CD14-positive monocyte (primary cell): ENCODE measurements around the gene DRAXIN. TPM values are rescaled to one million over a fixed set of nuclear protein-coding genes. Genes with fewer than 3 reads are reported as not detected.

ENCODE experiments used
- DNase-seq, 3 donors: peaks; one replicate each; pipeline ENCODE4 v3.0.0-alpha.2; 2011 to 2022
- H2AFZ ChIP-seq: 2 replicates; pipeline ENCODE4 v1.6.0; 2012; ENCODE audit warnings: mild to moderate bottlenecking, low read depth, low read length, inconsistent platforms; ENCODE audit not compliant: insufficient read depth, poor library complexity, severe bottlenecking
- H3K27ac ChIP-seq, 2 donors: 1 replicate in 1 of 2; 2 replicates in 1 of 2; pipeline ENCODE4 v1.5.1; 2012 to 2013; ENCODE audit warnings: low read length in 2 of 2, control low read depth in 1 of 2, inconsistent platforms in 1 of 2, low read depth in 1 of 2, mild to moderate bottlenecking in 1 of 2
- H3K27me3 ChIP-seq, 2 donors: one replicate each; pipeline versions ENCODE4 v1.6.0 to v1.6.1; 2011 to 2013; ENCODE audit warnings: low read length in 2 of 2; ENCODE audit not compliant: control insufficient read depth in 2 of 2, insufficient read depth in 2 of 2
- H3K36me3 ChIP-seq, 2 donors: replicated peaks in 1 of 2; 1 replicate in 1 of 2; 2 replicates in 1 of 2; pipeline versions ENCODE4 v1.5.1 to v1.6.1; 2012 to 2013; ENCODE audit warnings: low read length in 2 of 2, control low read depth in 1 of 2, inconsistent platforms in 1 of 2, mild to moderate bottlenecking in 1 of 2; ENCODE audit not compliant: insufficient read depth in 2 of 2, control insufficient read depth in 1 of 2
- H3K4me1 ChIP-seq, 2 donors: 1 replicate in 1 of 2; 2 replicates in 1 of 2; pipeline versions ENCODE4 v1.5.1 to v1.6.1; 2012 to 2013; ENCODE audit warnings: low read length in 2 of 2, control low read depth in 1 of 2, inconsistent platforms in 1 of 2, mild to moderate bottlenecking in 1 of 2, moderate library complexity in 1 of 2; ENCODE audit not compliant: insufficient read depth in 2 of 2, control insufficient read depth in 1 of 2
- H3K4me2 ChIP-seq: replicated peaks from 2 replicates; pipeline ENCODE3; 2012; ENCODE audit warnings: low read length, moderate library complexity, mild to moderate bottlenecking; ENCODE audit not compliant: poor library complexity, severe bottlenecking; ENCODE audit errors: extremely low read depth
- H3K4me3 ChIP-seq, 3 experiments: fragments of 200-600 bp in 1 of 3; sonication (generic) in 1 of 3; replicated peaks in 1 of 3; 1 replicate in 2 of 3; 2 replicates in 1 of 3; pipeline ENCODE4 v1.5.1; 2011 to 2013; ENCODE audit warnings: low read length in 3 of 3, mild to moderate bottlenecking in 3 of 3, control low read depth in 2 of 3, low read depth in 2 of 3, inconsistent platforms in 1 of 3, moderate library complexity in 1 of 3
- H3K79me2 ChIP-seq: 2 replicates; pipeline ENCODE4 v1.6.0; 2012; ENCODE audit warnings: mild to moderate bottlenecking, control low read depth, inconsistent platforms, low read length, moderate library complexity; ENCODE audit not compliant: insufficient read depth
- H3K9ac ChIP-seq: 2 replicates; pipeline ENCODE4 v1.6.0; 2017; ENCODE audit warnings: low read length, mild to moderate bottlenecking; ENCODE audit not compliant: insufficient read depth, poor library complexity, severe bottlenecking
- H3K9me3 ChIP-seq, 2 donors: replicated peaks in 1 of 2; 1 replicate in 1 of 2; 2 replicates in 1 of 2; pipeline versions ENCODE4 v1.5.1 to v1.6.1; 2012 to 2013; ENCODE audit warnings: low read length in 2 of 2, control low read depth in 1 of 2; ENCODE audit not compliant: control insufficient read depth in 1 of 2, insufficient read depth in 1 of 2
- H4K20me1 ChIP-seq: 2 replicates; pipeline ENCODE4 v1.6.0; 2012; ENCODE audit warnings: mild to moderate bottlenecking, low read length, control low read depth, moderate library complexity; ENCODE audit not compliant: insufficient read depth
- H3K27ac Mint-ChIP-seq, 7 donors: one replicate each; pipeline ENCODE4 v1.8.0; 2020; ENCODE audit warnings: mild to moderate bottlenecking in 7 of 7, mixed read lengths in 7 of 7, moderate library complexity in 6 of 7, inconsistent platforms in 2 of 7
- H3K27me3 Mint-ChIP-seq, 3 donors: one replicate each; pipeline ENCODE4 v1.8.0; 2021 to 2022; ENCODE audit warnings: low read depth in 3 of 3, mild to moderate bottlenecking in 3 of 3, mixed read lengths in 3 of 3, moderate library complexity in 3 of 3, inconsistent platforms in 1 of 3
- H3K36me3 Mint-ChIP-seq, 2 donors: one replicate each; pipeline ENCODE4 v1.8.0; 2020; ENCODE audit warnings: mixed read lengths in 2 of 2, inconsistent platforms in 1 of 2, mild to moderate bottlenecking in 1 of 2
- H3K4me1 Mint-ChIP-seq: one replicate; pipeline ENCODE4 v1.8.0; 2020; ENCODE audit warnings: mild to moderate bottlenecking, mixed read lengths
- H3K4me3 Mint-ChIP-seq, 2 donors: one replicate each; pipeline ENCODE4 v1.8.0; 2020; ENCODE audit warnings: mild to moderate bottlenecking in 2 of 2, mixed read lengths in 2 of 2, moderate library complexity in 1 of 2
- H3K9me3 Mint-ChIP-seq, 7 donors: one replicate each; pipeline ENCODE4 v1.8.0; 2020 to 2022; ENCODE audit warnings: mixed read lengths in 7 of 7, mild to moderate bottlenecking in 6 of 7, moderate library complexity in 6 of 7, inconsistent platforms in 2 of 7
- WGBS: methylation state at CpG from one replicate; pipeline ENCODE4 v1.1.5; 2013; ENCODE audit warnings: missing lambda C conversion rate; ENCODE audit not compliant: insufficient coverage; 5-methylcytosine and 5-hydroxymethylcytosine counted together
- intact Hi-C, 2 donors: fragments of 100-400 bp; cut with micrococcal nuclease; formaldehyde crosslinking; loops; one replicate each; pipeline versions ENCODE4 v1.15.0 to v1.15.1; 2023
- polyA plus RNA-seq, 3 donors: library from polyadenylated mRNA; depleted of rRNA in 1 of 3; unstranded in 2 of 3; stranded (reverse) in 1 of 3; fragments of 300-500 nt in 2 of 3; fragments of >200 nt in 1 of 3; fragmentation: Illumina TruSeq in 2 of 3; gene quantifications; 1 replicate in 2 of 3; 2 replicates in 1 of 3; pipeline ENCODE4 v1.2.3, GENCODE V29; 2012 to 2021
- TF ChIP-seq, protein P1 (sequence below): fragments of 200-600 bp; IDR thresholded peaks from one replicate; pipeline ENCODE4 v1.8.0; 2022; ENCODE audit warnings: antibody characterized with exemption, mild to moderate bottlenecking

Gene DRAXIN
- polyA plus RNA-seq, 3 donors, result 0.14 to 0.27 (median 0.18) TPM

DNA sequence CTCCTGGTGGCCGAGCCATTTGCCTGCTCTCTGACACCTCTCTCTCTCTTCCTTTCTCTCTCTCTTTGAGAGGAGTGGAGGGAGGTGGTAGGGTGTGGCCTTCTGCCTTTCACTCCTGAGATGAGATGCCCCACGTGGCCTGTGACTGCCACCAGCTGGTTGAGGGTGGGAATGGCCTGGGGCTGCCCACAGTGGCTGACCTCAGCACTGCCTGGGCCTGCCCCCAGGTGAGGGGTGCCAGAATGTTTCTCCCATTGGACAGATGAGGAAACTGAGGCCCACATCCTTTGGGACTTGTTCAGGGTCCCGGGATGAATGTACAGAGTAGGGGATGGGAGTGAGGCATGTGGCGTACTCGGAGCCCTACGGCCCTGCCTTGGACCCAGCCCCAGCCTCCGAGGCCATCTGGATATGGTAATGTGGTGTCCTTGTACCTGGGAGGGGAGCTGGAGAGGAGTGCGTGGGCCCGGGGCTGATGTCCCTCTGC, 57.7 kb downstream of the DRAXIN start:
- Histone ChIP-seq H3K27me3 (no peaks in the 10 kb centered on the region), H3K4me1 (peaks cover 3 to 29% of the 10 kb centered on the region in 2 donors), H3K79me2 (peaks cover 27% of the 10 kb centered on the region), H3K27ac (peak overlapping the region in 1 of 2 donors; percentile 52), H3K9me3 (no peaks in the 10 kb centered on the region), H4K20me1 (peaks cover 80% of the 10 kb centered on the region), H3K4me2 (no peak overlapping the region), H3K36me3 (peaks cover 69 to 71% of the 10 kb centered on the region in 2 donors), H3K4me3 (no peak overlapping the region), H3K9ac (no peak overlapping the region), H2AFZ (no peak overlapping the region)
- H3K4me1 Mint-ChIP-seq, result peaks cover 46% of the 10 kb centered on the region
- peak overlapping the region in 6 of 7 donors; percentile 52 to 91 (median 67) for H3K27ac Mint-ChIP-seq
- no peaks in the 10 kb centered on the region for H3K27me3 Mint-ChIP-seq
- WGBS, result 83% methylated on average over 7 of the region's 9 CpGs
- intact Hi-C loops, result loop anchor here (1.0 to 5.0 kb wide), 2 partner anchors 97 to 99 kb away; partner anchors contain the start of genes FBXO2 (in 1 of the 2) and FBXO44 (in 1 of the 2)
- H3K4me3 Mint-ChIP-seq, result no peak overlapping the region
- peaks cover 63 to 70% of the 10 kb centered on the region in 2 donors for H3K36me3 Mint-ChIP-seq
- DNase-seq, result peak; percentile 53 to 57 (median 56)
- peaks cover 0 to 2% (median 0%) of the 10 kb centered on the region in 7 donors for H3K9me3 Mint-ChIP-seq
- TF ChIP-seq, protein P1, sequence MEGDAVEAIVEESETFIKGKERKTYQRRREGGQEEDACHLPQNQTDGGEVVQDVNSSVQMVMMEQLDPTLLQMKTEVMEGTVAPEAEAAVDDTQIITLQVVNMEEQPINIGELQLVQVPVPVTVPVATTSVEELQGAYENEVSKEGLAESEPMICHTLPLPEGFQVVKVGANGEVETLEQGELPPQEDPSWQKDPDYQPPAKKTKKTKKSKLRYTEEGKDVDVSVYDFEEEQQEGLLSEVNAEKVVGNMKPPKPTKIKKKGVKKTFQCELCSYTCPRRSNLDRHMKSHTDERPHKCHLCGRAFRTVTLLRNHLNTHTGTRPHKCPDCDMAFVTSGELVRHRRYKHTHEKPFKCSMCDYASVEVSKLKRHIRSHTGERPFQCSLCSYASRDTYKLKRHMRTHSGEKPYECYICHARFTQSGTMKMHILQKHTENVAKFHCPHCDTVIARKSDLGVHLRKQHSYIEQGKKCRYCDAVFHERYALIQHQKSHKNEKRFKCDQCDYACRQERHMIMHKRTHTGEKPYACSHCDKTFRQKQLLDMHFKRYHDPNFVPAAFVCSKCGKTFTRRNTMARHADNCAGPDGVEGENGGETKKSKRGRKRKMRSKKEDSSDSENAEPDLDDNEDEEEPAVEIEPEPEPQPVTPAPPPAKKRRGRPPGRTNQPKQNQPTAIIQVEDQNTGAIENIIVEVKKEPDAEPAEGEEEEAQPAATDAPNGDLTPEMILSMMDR, result peak; percentile 92

- H3K4me2 ChIP-seq, result no peak overlapping the region
- Mint-ChIP-seq H3K27me3 (peaks cover 0 to 3% (median 2%) of the 10 kb centered on the region in 3 donors), H3K4me1 (peaks cover 43% of the 10 kb centered on the region), H3K4me3 (no peak overlapping the region), H3K36me3 (peaks cover 59 to 66% of the 10 kb centered on the region in 2 donors), H3K27ac (no peak overlapping the region), H3K9me3 (peaks cover 0 to 2% (median 0%) of the 10 kb centered on the region in 7 donors)
- H2AFZ ChIP-seq, result no peak overlapping the region
- peaks cover 22% of the 10 kb centered on the region for H3K79me2 ChIP-seq
- no peak overlapping the region for H3K4me3 ChIP-seq
- intact Hi-C loops, result loop anchor here (1.0 to 5.0 kb wide), 2 partner anchors 98 to 100 kb away; partner anchors contain the start of genes FBXO2 (in 1 of the 2) and FBXO44 (in 1 of the 2)
- no peak overlapping the region for H3K9ac ChIP-seq
- no peaks in the 10 kb centered on the region for H3K27me3 ChIP-seq
- no peak overlapping the region for H3K27ac ChIP-seq
- H3K9me3 ChIP-seq, result no peaks in the 10 kb centered on the region
- 98% methylated on average over 14 of the region's 15 CpGs for WGBS
- peaks cover 65 to 66% of the 10 kb centered on the region in 2 donors for H3K36me3 ChIP-seq
- peaks cover 3 to 29% of the 10 kb centered on the region in 2 donors for H3K4me1 ChIP-seq
- H4K20me1 ChIP-seq, result peaks cover 75% of the 10 kb centered on the region
- no peak for DNase-seq
- TF ChIP-seq, protein P1, result no peak
Observed at GRCh38 chr1:11749996-11750395, 58.5 kb downstream of the DRAXIN start.
